Measurements from ENCODE around the gene CDK2. TPM values are rescaled to one million over a fixed set of nuclear protein-coding genes. Genes with fewer than 3 reads are reported as not detected.
A peak's percentile ranks its signal among the peaks of the same experiment; 100 is the strongest.
"Not testable (repeated sequence)": the region's sequence is repeated elsewhere in the genome, so short reads cannot be mapped to it uniquely, and the experiment has no call there.

CDK2 gene
- polyA plus RNA-seq (2013, experiment 1 of 2): 49.3 TPM
- polyA plus RNA-seq (2013, experiment 2 of 2): 50.6 TPM

GRCh38 chr12:55966408-55967281 is at the start of gene CDK2:
CDK2 (plus strand) TSS chr12:55966830; CDS start chr12:55967009, 179 bp downstream.
- H2BK15ac ChIP-seq (replicated peaks; ENCODE audit: low read depth): no peak within 1 kb of the TSS
- peaks cover 15% of the 10 kb centered on the region for H3K79me2 ChIP-seq (ENCODE audit: control insufficient read depth, insufficient read depth, low read length)
- H4K8ac ChIP-seq (ENCODE audit: low read depth, low read length): no peak within 1 kb of the TSS
- H3K4me1 ChIP-seq (ENCODE audit: control insufficient read depth, low read depth, low read length): peaks cover 16% of the 10 kb centered on the region
- peak within 1 kb of the TSS; percentile 84 for H3K27ac ChIP-seq (ENCODE audit: low read depth, low read length)
- peak within 1 kb of the TSS; percentile 93 for H3K56ac ChIP-seq (ENCODE audit: low read length)
- H3K4ac ChIP-seq (ENCODE audit: low read depth, low read length): peak within 1 kb of the TSS; percentile 17
- H3K27me3 ChIP-seq (ENCODE audit: insufficient read depth, low read length, poor library complexity): no peaks in the 10 kb centered on the region
- peak within 1 kb of the TSS; percentile 91 for H2AK5ac ChIP-seq (ENCODE audit: low read length)
- H3K79me1 ChIP-seq (ENCODE audit: low read length): peaks cover 8% of the 10 kb centered on the region
- peak within 1 kb of the TSS; percentile 6 for H2BK120ac ChIP-seq (ENCODE audit: low read depth, low read length)
- no peak within 1 kb of the TSS for H4K5ac ChIP-seq (ENCODE audit: low read length)
- H3K4me3 ChIP-seq (ENCODE audit: low read length): peak within 1 kb of the TSS; percentile 86
- no peak within 1 kb of the TSS for H3K23ac ChIP-seq (ENCODE audit: low read length)
- H3K18ac ChIP-seq (ENCODE audit: low read length): peak within 1 kb of the TSS; percentile 91
- peak within 1 kb of the TSS; percentile 76 for H2BK5ac ChIP-seq (ENCODE audit: low read length)
- WGBS (ENCODE audit: extremely low coverage, insufficient coverage, low lambda C conversion rate): no CpG with 5 or more reads among the region's 45 CpGs
- H3K36me3 ChIP-seq (ENCODE audit: control insufficient read depth, insufficient read depth, low read length): peaks cover 3% of the 10 kb centered on the region
- DNase-seq: peak; percentile 93
- peak within 1 kb of the TSS; percentile 92 for H3K9ac ChIP-seq (ENCODE audit: low read length)
- H3K4me2 ChIP-seq (ENCODE audit: low read length): peak within 1 kb of the TSS; percentile 93

GRCh38 chr12:55919032-55919431 is 47.6 kb upstream of the CDK2 start:
- H2AK5ac ChIP-seq (ENCODE audit: low read length); H3K18ac ChIP-seq (ENCODE audit: low read length); H3K27me3 ChIP-seq (ENCODE audit: insufficient read depth, low read length, poor library complexity); H3K4me2 ChIP-seq (ENCODE audit: low read length); H3K4me3 ChIP-seq (ENCODE audit: low read length); H3K27ac ChIP-seq (ENCODE audit: low read depth, low read length); H3K9ac ChIP-seq (ENCODE audit: low read length); H4K5ac ChIP-seq (ENCODE audit: low read length); DNase-seq; H3K4me1 ChIP-seq (ENCODE audit: control insufficient read depth, low read depth, low read length); H3K4ac ChIP-seq (ENCODE audit: low read depth, low read length); H2BK15ac ChIP-seq (replicated peaks; ENCODE audit: low read depth); H2BK5ac ChIP-seq (ENCODE audit: low read length); H3K23ac ChIP-seq (ENCODE audit: low read length); H2BK120ac ChIP-seq (ENCODE audit: low read depth, low read length); H3K79me1 ChIP-seq (ENCODE audit: low read length); H3K36me3 ChIP-seq (ENCODE audit: control insufficient read depth, insufficient read depth, low read length); H3K56ac ChIP-seq (ENCODE audit: low read length); H4K8ac ChIP-seq (ENCODE audit: low read depth, low read length): not testable (repeated sequence)
- no CpG with 5 or more reads among the region's 3 CpGs for WGBS (ENCODE audit: extremely low coverage, insufficient coverage, low lambda C conversion rate)
- peaks cover 45% of the 10 kb centered on the region for H3K79me2 ChIP-seq (ENCODE audit: control insufficient read depth, insufficient read depth, low read length)

- peaks cover 9% of the 10 kb centered on the region for H3K79me1 ChIP-seq (ENCODE audit: low read length)
- H3K4me1 ChIP-seq (ENCODE audit: control insufficient read depth, low read depth, low read length): peaks cover 3% of the 10 kb centered on the region
- no peaks in the 10 kb centered on the region for H3K27me3 ChIP-seq (ENCODE audit: insufficient read depth, low read length, poor library complexity)
- H3K18ac ChIP-seq (ENCODE audit: low read length): no peak overlapping the region
- no peak overlapping the region for H3K4me2 ChIP-seq (ENCODE audit: low read length)
- no peak overlapping the region for H3K56ac ChIP-seq (ENCODE audit: low read length)
- H2AK5ac ChIP-seq (ENCODE audit: low read length): no peak overlapping the region
- no peak overlapping the region for H2BK5ac ChIP-seq (ENCODE audit: low read length)
- DNase-seq: no peak
- peaks cover 2% of the 10 kb centered on the region for H3K36me3 ChIP-seq (ENCODE audit: control insufficient read depth, insufficient read depth, low read length)
- H4K5ac ChIP-seq (ENCODE audit: low read length): no peak overlapping the region
- H2BK15ac ChIP-seq (replicated peaks; ENCODE audit: low read depth): no peak overlapping the region
- no peak overlapping the region for H3K23ac ChIP-seq (ENCODE audit: low read length)
- no peak overlapping the region for H2BK120ac ChIP-seq (ENCODE audit: low read depth, low read length)
- H3K4me3 ChIP-seq (ENCODE audit: low read length): no peak overlapping the region
- H3K9ac ChIP-seq (ENCODE audit: low read length): no peak overlapping the region
- no peak overlapping the region for H3K4ac ChIP-seq (ENCODE audit: low read depth, low read length)
- H4K8ac ChIP-seq (ENCODE audit: low read depth, low read length): no peak overlapping the region
- peaks cover 58% of the 10 kb centered on the region for H3K79me2 ChIP-seq (ENCODE audit: control insufficient read depth, insufficient read depth, low read length)
- WGBS (ENCODE audit: extremely low coverage, insufficient coverage, low lambda C conversion rate): no CpG with 5 or more reads among the region's 3 CpGs
- H3K27ac ChIP-seq (ENCODE audit: low read depth, low read length): no peak overlapping the region
Measured at GRCh38 chr12:55922126-55922525, 44.5 kb upstream of the CDK2 start.

- not testable (repeated sequence) for H3K4me2 ChIP-seq (ENCODE audit: low read length); H3K23ac ChIP-seq (ENCODE audit: low read length); H4K5ac ChIP-seq (ENCODE audit: low read length); H2BK5ac ChIP-seq (ENCODE audit: low read length); H3K27me3 ChIP-seq (ENCODE audit: insufficient read depth, low read length, poor library complexity); H3K4ac ChIP-seq (ENCODE audit: low read depth, low read length); H2BK15ac ChIP-seq (replicated peaks; ENCODE audit: low read depth); H3K56ac ChIP-seq (ENCODE audit: low read length); H3K18ac ChIP-seq (ENCODE audit: low read length); H4K8ac ChIP-seq (ENCODE audit: low read depth, low read length); H2AK5ac ChIP-seq (ENCODE audit: low read length); H3K9ac ChIP-seq (ENCODE audit: low read length); H2BK120ac ChIP-seq (ENCODE audit: low read depth, low read length); H3K4me1 ChIP-seq (ENCODE audit: control insufficient read depth, low read depth, low read length); H3K27ac ChIP-seq (ENCODE audit: low read depth, low read length); H3K4me3 ChIP-seq (ENCODE audit: low read length); H3K79me1 ChIP-seq (ENCODE audit: low read length); H3K36me3 ChIP-seq (ENCODE audit: control insufficient read depth, insufficient read depth, low read length); DNase-seq
- no CpG with 5 or more reads among the region's 9 CpGs for WGBS (ENCODE audit: extremely low coverage, insufficient coverage, low lambda C conversion rate)
- peaks cover 53% of the 10 kb centered on the region for H3K79me2 ChIP-seq (ENCODE audit: control insufficient read depth, insufficient read depth, low read length)
Measured at GRCh38 chr12:55923648-55924047, 43.0 kb upstream of the CDK2 start.

GRCh38 chr12:55925371-55925770 is 41.3 kb upstream of the CDK2 start:
- DNase-seq: no peak
- Histone ChIP-seq H3K4me1 (ENCODE audit: control insufficient read depth, low read depth, low read length) (peaks cover 3% of the 10 kb centered on the region), H2BK120ac (ENCODE audit: low read depth, low read length) (no peak overlapping the region), H3K18ac (ENCODE audit: low read length) (no peak overlapping the region), H3K4me2 (ENCODE audit: low read length) (peak overlapping the region; percentile 16), H3K23ac (ENCODE audit: low read length) (no peak overlapping the region), H3K27me3 (ENCODE audit: insufficient read depth, low read length, poor library complexity) (no peaks in the 10 kb centered on the region), H4K5ac (ENCODE audit: low read length) (no peak overlapping the region), H3K79me1 (ENCODE audit: low read length) (peaks cover 9% of the 10 kb centered on the region), H3K36me3 (ENCODE audit: control insufficient read depth, insufficient read depth, low read length) (peaks cover 2% of the 10 kb centered on the region), H3K4ac (ENCODE audit: low read depth, low read length) (no peak overlapping the region), H2BK5ac (ENCODE audit: low read length) (no peak overlapping the region), H3K56ac (ENCODE audit: low read length) (peak overlapping the region; percentile 52), H3K9ac (ENCODE audit: low read length) (peak overlapping the region; percentile 75), H2BK15ac (replicated peaks; ENCODE audit: low read depth) (no peak overlapping the region), H3K79me2 (ENCODE audit: control insufficient read depth, insufficient read depth, low read length) (peaks cover 43% of the 10 kb centered on the region), H3K27ac (ENCODE audit: low read depth, low read length) (no peak overlapping the region), H2AK5ac (ENCODE audit: low read length) (no peak overlapping the region), H4K8ac (ENCODE audit: low read depth, low read length) (no peak overlapping the region), H3K4me3 (ENCODE audit: low read length) (no peak overlapping the region)
- WGBS (ENCODE audit: extremely low coverage, insufficient coverage, low lambda C conversion rate): no CpG with 5 or more reads among the region's 4 CpGs

Data from mesendoderm (in vitro differentiated cells).